Measurements from ENCODE around the gene PPT1.

PPT1 gene

GRCh38 chr1:40096977-40097782, at the start of gene PPT1:
PPT1 (minus strand) TSS chr1:40097252; CDS start chr1:40097238, 14 bp downstream.
- no peak for DNase-seq

- no peak for DNase-seq
Observed at GRCh38 chr1:40143891-40144575, 47.0 kb upstream of the PPT1 start.

GRCh38 chr1:40141878-40142535, 45.0 kb upstream of the PPT1 start:
- no peak for DNase-seq

GRCh38 chr1:40140211-40140973, 43.3 kb upstream of the PPT1 start:
- no peak for DNase-seq

GRCh38 chr1:40133839-40134238, 36.8 kb upstream of the PPT1 start:
- DNase-seq: no peak

GRCh38 chr1:40133312-40133665, 36.2 kb upstream of the PPT1 start:
- DNase-seq: no peak

GRCh38 chr1:40132383-40133311, 35.6 kb upstream of the PPT1 start:
- DNase-seq: no peak

- peak; percentile 54 for DNase-seq
Observed at GRCh38 chr1:40130892-40131291, 33.8 kb upstream of the PPT1 start.

GRCh38 chr1:40122855-40123254, 25.8 kb upstream of the PPT1 start:
- DNase-seq: no peak

GRCh38 chr1:40120128-40120527, 23.1 kb upstream of the PPT1 start:
- DNase-seq: no peak

GRCh38 chr1:40114400-40114799, 17.3 kb upstream of the PPT1 start:
- DNase-seq: no peak

GRCh38 chr1:40110389-40110788, 13.3 kb upstream of the PPT1 start:
- no peak for DNase-seq

GRCh38 chr1:40107290-40107959, 10.4 kb upstream of the PPT1 start:
- no peak for DNase-seq

GRCh38 chr1:40105028-40105427, 8.0 kb upstream of the PPT1 start:
- no peak for DNase-seq

GRCh38 chr1:40102896-40103295, 5.8 kb upstream of the PPT1 start:
- no peak for DNase-seq

GRCh38 chr1:40102038-40102437, 5.0 kb upstream of the PPT1 start:
- no peak for DNase-seq

- no peak for DNase-seq
Observed at GRCh38 chr1:40096646-40096976, 441 bp downstream of the PPT1 start.

GRCh38 chr1:40095806-40096205, 1.2 kb downstream of the PPT1 start:
- DNase-seq: no peak

- DNase-seq: no peak
Observed at GRCh38 chr1:40094466-40095110, 2.5 kb downstream of the PPT1 start.

- no peak for DNase-seq
Observed at GRCh38 chr1:40092706-40093639, 4.1 kb downstream of the PPT1 start.
